Erythroblast (primary cell): ENCODE results near the gene TMOD1.

Experiments used
- GATA1 ChIP-seq: IDR thresholded peaks from 2 replicates; pipeline ENCODE4 v1.6.1; 2011; ENCODE audit warnings: low read depth, mild to moderate bottlenecking, control low read depth, low read length, moderate library complexity
- POLR2A ChIP-seq: IDR thresholded peaks from 2 replicates; pipeline ENCODE4 v1.6.1; 2011; ENCODE audit warnings: mild to moderate bottlenecking, low read length

GRCh38 chr9:97519441-97519970 is 18.0 kb downstream of the TMOD1 start:
- TF ChIP-seq POLR2A = no peak
- no peak for TF ChIP-seq GATA1
